ENCODE data around the gene MKRN3.
"Not testable (repeated sequence)": the region's sequence is repeated elsewhere in the genome, so short reads cannot be mapped to it uniquely, and the experiment has no call there.

MKRN3 gene

DNA sequence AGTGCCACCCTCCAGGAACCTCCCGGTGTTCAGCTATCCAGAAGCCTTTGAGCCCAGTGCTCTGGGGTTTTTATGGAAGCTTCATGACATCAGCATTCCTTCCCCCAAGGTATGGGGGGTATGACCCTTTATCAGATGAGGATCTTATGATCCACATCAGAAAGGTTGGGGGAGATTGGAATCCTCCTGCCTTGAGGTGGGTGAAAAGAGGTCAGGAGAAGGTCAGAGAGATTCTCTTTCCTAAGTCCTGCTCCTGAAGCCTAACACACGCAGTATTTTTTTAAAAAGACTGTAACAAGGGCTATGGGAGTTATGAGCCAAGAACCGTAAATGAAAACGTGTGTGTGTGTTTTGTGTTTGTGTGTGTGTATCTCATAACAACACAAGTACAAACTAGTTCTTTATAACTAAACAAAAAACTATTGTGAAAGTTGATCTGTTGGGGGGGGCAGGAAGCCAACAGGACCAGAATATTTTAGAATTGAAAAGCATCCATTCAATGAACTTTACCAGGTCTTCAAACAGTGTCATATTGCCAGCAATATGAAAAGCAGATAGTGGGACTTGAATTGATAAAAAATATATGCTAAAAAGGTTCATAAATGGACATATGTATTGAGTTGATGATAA is 13.2 kb downstream of the MKRN3 start:
- DNase-seq (ENCODE audit: low read depth in 2 of 2) = no peak
- no peak overlapping the region for H3K4me3 ChIP-seq (replicated peaks in 1 of 2; ENCODE audit: low read depth in 2 of 2, low read length in 2 of 2)
- TF ChIP-seq, protein P1, sequence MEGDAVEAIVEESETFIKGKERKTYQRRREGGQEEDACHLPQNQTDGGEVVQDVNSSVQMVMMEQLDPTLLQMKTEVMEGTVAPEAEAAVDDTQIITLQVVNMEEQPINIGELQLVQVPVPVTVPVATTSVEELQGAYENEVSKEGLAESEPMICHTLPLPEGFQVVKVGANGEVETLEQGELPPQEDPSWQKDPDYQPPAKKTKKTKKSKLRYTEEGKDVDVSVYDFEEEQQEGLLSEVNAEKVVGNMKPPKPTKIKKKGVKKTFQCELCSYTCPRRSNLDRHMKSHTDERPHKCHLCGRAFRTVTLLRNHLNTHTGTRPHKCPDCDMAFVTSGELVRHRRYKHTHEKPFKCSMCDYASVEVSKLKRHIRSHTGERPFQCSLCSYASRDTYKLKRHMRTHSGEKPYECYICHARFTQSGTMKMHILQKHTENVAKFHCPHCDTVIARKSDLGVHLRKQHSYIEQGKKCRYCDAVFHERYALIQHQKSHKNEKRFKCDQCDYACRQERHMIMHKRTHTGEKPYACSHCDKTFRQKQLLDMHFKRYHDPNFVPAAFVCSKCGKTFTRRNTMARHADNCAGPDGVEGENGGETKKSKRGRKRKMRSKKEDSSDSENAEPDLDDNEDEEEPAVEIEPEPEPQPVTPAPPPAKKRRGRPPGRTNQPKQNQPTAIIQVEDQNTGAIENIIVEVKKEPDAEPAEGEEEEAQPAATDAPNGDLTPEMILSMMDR (IDR thresholded peaks at IDR 0.05; ENCODE audit: low read depth, low read length) = no peak

DNA sequence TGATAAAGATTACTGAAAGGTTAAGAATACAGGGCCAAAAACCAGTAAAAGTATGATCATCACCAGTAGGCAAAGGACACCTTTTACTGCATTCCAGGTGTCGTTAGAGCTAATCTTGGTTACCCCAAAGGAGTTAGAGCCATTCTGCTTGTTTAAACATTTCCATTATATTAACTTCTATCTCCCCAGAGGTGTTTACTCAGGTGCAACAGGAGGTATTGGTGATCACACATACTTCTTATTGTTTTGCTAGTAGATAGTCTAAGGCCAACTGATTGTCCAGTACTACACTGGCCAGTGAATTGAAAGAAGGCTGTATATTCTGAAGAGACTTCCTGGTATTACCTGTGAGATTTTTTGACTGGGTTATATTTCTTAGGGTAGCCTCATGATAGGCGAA is 22.8 kb downstream of the MKRN3 start:
- no peak for DNase-seq (ENCODE audit: low read depth in 2 of 2)
- H3K4me3 ChIP-seq (replicated peaks in 1 of 2; ENCODE audit: low read depth in 2 of 2, low read length in 2 of 2) = no peak overlapping the region
- TF ChIP-seq, protein P1 (IDR thresholded peaks at IDR 0.05; ENCODE audit: low read depth, low read length) = no peak

DNA sequence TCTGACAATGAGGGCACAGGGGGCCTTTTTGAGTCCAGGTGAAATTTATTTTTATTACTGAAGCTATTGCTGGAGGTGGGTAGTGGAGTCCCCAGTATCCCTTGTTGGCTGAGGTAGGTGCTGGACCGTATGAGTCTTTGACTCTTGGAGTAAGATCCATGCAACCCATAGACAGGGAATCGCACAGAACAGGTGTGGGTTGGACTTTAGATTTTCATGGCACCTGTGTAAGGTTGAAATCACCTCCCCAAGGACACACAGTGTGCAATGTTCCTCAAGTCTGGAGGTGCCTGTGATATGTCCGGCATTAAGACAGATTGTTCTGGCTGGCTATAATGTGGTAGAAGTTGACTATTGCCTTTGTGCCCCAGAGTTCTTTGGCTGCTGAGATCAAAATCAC is 23.5 kb downstream of the MKRN3 start:
- TF ChIP-seq, protein P1 (IDR thresholded peaks at IDR 0.05; ENCODE audit: low read depth, low read length) = no peak
- no peak overlapping the region for H3K4me3 ChIP-seq (replicated peaks in 1 of 2; ENCODE audit: low read depth in 2 of 2, low read length in 2 of 2)
- DNase-seq (ENCODE audit: low read depth in 2 of 2) = no peak

DNA sequence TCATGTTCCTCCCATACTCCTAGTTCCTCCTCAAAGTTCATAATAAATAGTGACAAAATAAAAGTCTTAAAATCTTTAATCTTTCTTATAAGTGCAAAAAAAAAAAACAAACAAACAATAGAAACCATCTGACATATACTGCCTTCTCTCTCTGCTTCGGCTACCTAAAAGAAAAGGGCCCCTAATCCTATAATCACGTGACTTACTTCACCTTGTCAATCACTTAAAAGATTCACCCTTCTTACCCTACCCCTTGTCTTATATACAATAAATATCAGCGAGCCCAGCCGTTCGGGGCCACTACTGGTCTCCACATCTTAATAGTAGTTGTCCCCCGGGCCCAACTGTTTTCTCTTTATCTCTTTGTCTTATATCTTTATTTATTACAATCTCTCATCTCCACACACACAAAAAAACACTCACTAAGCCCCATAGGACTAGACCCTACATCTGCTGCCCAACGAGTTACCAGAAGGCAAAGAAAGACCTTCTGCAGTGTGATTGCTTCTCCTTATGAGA is 28.8 kb downstream of the MKRN3 start:
- TF ChIP-seq, protein P1 (IDR thresholded peaks at IDR 0.05; ENCODE audit: low read depth, low read length) = no peak
- DNase-seq (ENCODE audit: low read depth in 2 of 2) = no peak
- H3K4me3 ChIP-seq (replicated peaks in 1 of 2; ENCODE audit: low read depth in 2 of 2, low read length in 2 of 2) = no peak overlapping the region

DNA sequence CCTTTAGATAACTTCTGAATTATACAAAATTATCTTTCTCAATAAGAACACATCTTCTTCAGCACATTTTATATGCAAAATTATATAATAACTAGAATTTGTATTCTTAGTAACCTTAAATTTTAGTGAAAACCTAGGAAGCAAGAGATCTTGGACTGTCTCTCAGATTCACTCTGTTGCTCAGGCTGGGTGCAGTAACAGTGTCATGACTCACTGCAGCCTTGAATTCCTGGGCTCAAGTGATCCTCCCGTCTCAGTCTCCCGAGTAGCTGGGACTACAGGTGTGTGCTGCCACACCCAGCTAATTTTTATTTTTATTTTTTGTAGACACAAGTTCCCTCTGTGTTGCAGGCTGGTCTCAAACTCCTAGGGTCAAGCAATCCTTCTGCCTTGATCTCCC is 29.9 kb downstream of the MKRN3 start:
- no peak for DNase-seq (ENCODE audit: low read depth in 2 of 2)
- no peak overlapping the region for H3K4me3 ChIP-seq (replicated peaks in 1 of 2; ENCODE audit: low read depth in 2 of 2, low read length in 2 of 2)
- TF ChIP-seq, protein P1 (IDR thresholded peaks at IDR 0.05; ENCODE audit: low read depth, low read length) = no peak

DNA sequence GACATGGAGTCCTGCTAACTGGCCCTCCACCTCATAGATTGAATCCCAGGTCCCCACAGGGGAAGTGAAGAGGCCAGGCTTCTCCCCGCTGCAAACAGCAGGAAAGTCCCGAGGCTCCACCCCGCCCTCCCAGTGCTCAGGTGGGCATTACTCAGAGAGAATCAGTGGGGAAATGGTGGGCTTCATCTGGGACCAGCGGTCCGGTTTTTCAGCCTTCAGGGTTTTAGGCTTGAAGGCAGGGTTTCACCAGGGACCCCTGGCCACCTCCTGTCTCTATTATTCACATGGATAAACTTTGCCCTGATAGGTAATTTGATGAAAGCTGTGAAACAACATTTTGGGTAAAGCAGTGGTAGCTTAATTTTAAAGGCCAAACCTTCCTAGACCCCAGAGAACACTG is 31.3 kb downstream of the MKRN3 start:
- TF ChIP-seq, protein P1 (IDR thresholded peaks at IDR 0.05; ENCODE audit: low read depth, low read length) = no peak
- no peak overlapping the region for H3K4me3 ChIP-seq (replicated peaks in 1 of 2; ENCODE audit: low read depth in 2 of 2, low read length in 2 of 2)
- DNase-seq (ENCODE audit: low read depth in 2 of 2) = no peak

DNA sequence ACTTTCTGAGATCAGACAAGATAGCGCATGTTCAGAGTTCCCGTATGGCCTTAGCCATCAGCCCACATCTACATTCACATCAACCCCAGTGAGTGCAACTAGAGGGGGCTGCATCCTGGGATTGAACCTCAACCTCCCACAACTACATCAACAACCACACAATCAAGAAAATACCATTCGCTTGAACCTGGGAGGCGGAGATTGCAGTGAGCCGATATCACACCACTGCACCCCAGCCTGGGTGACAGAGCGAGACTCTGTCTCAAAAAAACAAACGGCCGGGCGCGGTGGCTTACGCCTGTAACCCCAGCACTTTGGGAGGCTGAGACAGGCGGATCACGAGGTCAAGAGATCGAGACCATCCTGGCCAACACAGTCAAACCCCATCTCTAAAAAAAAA is 31.8 kb downstream of the MKRN3 start:
- H3K4me3 ChIP-seq (replicated peaks in 1 of 2; ENCODE audit: low read depth in 2 of 2, low read length in 2 of 2); DNase-seq (ENCODE audit: low read depth in 2 of 2): not testable (repeated sequence)
